Panc1 (cell line): ENCODE results near the gene RADX. TPM values are rescaled to one million over a fixed set of nuclear protein-coding genes. Genes with fewer than 3 reads are reported as not detected.

Source experiments
- ATAC-seq: fragments of 200-7000 bp; cut with Tn5 transposase; 2 replicates; pipeline ENCODE4 v1.9.1; 2020; ENCODE audit warnings: mild to moderate bottlenecking, moderate library complexity
- BruUV-seq: library from RNA; stranded (reverse); fragments of 400-500 nt; replicated peaks from 2 replicates; lab custom pipeline; 2021; lab: Mats Ljungman, UMichigan
- CTCF ChIA-PET: fragments of 300-600 bp; sonication (Branson Sonifier 250); formaldehyde crosslinking; loops from one replicate; lab custom pipeline; 2022; ENCODE audit warnings: antibody characterized with exemption; lab: Charles Lee
- POLR2A ChIA-PET: fragments of 300-600 bp; sonication (Branson Sonifier 250); formaldehyde crosslinking; loops from one replicate; lab custom pipeline; 2022; ENCODE audit warnings: antibody characterized with exemption; lab: Charles Lee
- DNase-seq: peaks from one replicate; pipeline ENCODE4 v3.0.0-alpha.2; 2010; ENCODE audit warnings: low read depth, low spot score
- H3K27ac ChIP-seq: 2 replicates; pipeline ENCODE4 v1.5.1; 2011; ENCODE audit warnings: mild to moderate bottlenecking, low read length, inconsistent platforms
- H3K27me3 ChIP-seq: fragments of 200-500 bp; sonication (Bioruptor generic); 2 replicates; pipeline ENCODE4 v1.6.0; 2014; ENCODE audit warnings: low read length, inconsistent platforms; ENCODE audit not compliant: control insufficient read depth, insufficient read depth
- H3K36me3 ChIP-seq: fragments of 200-500 bp; sonication (Bioruptor generic); 2 replicates; pipeline ENCODE4 v1.5.1; 2014; ENCODE audit warnings: inconsistent platforms, mild to moderate bottlenecking, low read length, moderate library complexity; ENCODE audit not compliant: control insufficient read depth, insufficient read depth
- H3K4me1 ChIP-seq: 2 replicates; pipeline ENCODE4 v1.5.1; 2011; ENCODE audit warnings: inconsistent platforms, mild to moderate bottlenecking, low read length, moderate library complexity; ENCODE audit not compliant: control insufficient read depth, insufficient read depth
- H3K4me3 ChIP-seq, 2 experiments: 2 replicates each; pipeline ENCODE4 v1.5.1; 2011 to 2012; ENCODE audit warnings: low read depth in 2 of 2, low read length in 2 of 2, mild to moderate bottlenecking in 2 of 2, inconsistent platforms in 1 of 2, moderate library complexity in 1 of 2
- H3K9me3 ChIP-seq: fragments of 200-500 bp; sonication (Bioruptor generic); 2 replicates; pipeline ENCODE4 v1.5.1; 2014; ENCODE audit warnings: low read depth, mild to moderate bottlenecking, inconsistent platforms, low read length, moderate library complexity; ENCODE audit not compliant: control insufficient read depth, insufficient read depth
- POLR2AphosphoS5 ChIP-seq: IDR thresholded peaks from 2 replicates; pipeline ENCODE4 v1.6.1; 2012; ENCODE audit warnings: mild to moderate bottlenecking, low read depth, low read length, moderate library complexity
- REST ChIP-seq, 2 experiments: IDR thresholded peaks; 2 replicates each; pipeline ENCODE4 v1.6.1; 2011 to 2012; ENCODE audit warnings: low read depth in 2 of 2, control low read depth in 1 of 2, low read length in 1 of 2, mild to moderate bottlenecking in 1 of 2, moderate library complexity in 1 of 2; ENCODE audit not compliant: insufficient read depth in 1 of 2
- SIN3A ChIP-seq: IDR thresholded peaks from 2 replicates; pipeline ENCODE4 v1.6.1; 2012; ENCODE audit warnings: low read depth, mild to moderate bottlenecking, low read length, moderate library complexity, borderline replicate concordance; ENCODE audit not compliant: insufficient read depth
- TCF7L2 ChIP-seq: IDR thresholded peaks from 2 replicates; pipeline ENCODE4 v1.6.1; 2011; ENCODE audit warnings: mild to moderate bottlenecking, low read depth, low read length, inconsistent platforms
- in situ Hi-C: cut with HindIII; loops from 2 replicates; pipeline ENCODE4 v1.10.0; 2016; ENCODE audit warnings: low sequenced_read_pairs, low pct_unique_long_range_greater_than_20kb
- intact Hi-C: fragments of 100-400 bp; cut with micrococcal nuclease; formaldehyde crosslinking; loops from one replicate; pipeline ENCODE4 v1.10.0; 2022; ENCODE audit not compliant: unreplicated experiment
- total RNA-seq: library from RNA; stranded (reverse); gene quantifications from one replicate; pipeline ENCODE4 v1.2.1, GENCODE V29; 2021; ENCODE audit not compliant: unreplicated experiment
- TF ChIP-seq, protein P1 (sequence below): fragments of 450-650 bp; IDR thresholded peaks from 2 replicates; pipeline ENCODE4 v1.5.1; 2017; ENCODE audit warnings: mild to moderate bottlenecking

The RADX gene
- total RNA-seq, 1 experiment from 2014 or later, result 5.2 TPM

- H3K27ac ChIP-seq, result no peak overlapping the region
- H3K36me3 ChIP-seq, result no peaks in the 10 kb centered on the region
- BruUV-seq, result no TSS peak
- intact Hi-C loops, result no loop called here
- DNase-seq (peak; percentile 67), ATAC-seq (peak; percentile 98)
- in situ Hi-C loops, result no loop called here
- TF ChIP-seq SIN3A (no peak), REST (IDR thresholded peaks at IDR 0.05; ENCODE audit: insufficient read depth in 1 of 2, low read depth in 2 of 2, low read length in 1 of 2) (no peak), POLR2AphosphoS5 (no peak), TCF7L2 (no peak)
- TF ChIP-seq, protein P1, sequence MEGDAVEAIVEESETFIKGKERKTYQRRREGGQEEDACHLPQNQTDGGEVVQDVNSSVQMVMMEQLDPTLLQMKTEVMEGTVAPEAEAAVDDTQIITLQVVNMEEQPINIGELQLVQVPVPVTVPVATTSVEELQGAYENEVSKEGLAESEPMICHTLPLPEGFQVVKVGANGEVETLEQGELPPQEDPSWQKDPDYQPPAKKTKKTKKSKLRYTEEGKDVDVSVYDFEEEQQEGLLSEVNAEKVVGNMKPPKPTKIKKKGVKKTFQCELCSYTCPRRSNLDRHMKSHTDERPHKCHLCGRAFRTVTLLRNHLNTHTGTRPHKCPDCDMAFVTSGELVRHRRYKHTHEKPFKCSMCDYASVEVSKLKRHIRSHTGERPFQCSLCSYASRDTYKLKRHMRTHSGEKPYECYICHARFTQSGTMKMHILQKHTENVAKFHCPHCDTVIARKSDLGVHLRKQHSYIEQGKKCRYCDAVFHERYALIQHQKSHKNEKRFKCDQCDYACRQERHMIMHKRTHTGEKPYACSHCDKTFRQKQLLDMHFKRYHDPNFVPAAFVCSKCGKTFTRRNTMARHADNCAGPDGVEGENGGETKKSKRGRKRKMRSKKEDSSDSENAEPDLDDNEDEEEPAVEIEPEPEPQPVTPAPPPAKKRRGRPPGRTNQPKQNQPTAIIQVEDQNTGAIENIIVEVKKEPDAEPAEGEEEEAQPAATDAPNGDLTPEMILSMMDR, result no peak
- ChIA-PET CTCF (no interaction called here), POLR2A (no interaction called here)
- H3K4me3 ChIP-seq, result no peak overlapping the region
- H3K27me3 ChIP-seq, result no peaks in the 10 kb centered on the region
- H3K4me1 ChIP-seq, result no peaks in the 10 kb centered on the region
- H3K9me3 ChIP-seq, result no peaks in the 10 kb centered on the region
Measured at GRCh38 chrX:106707771-106708454, 96.1 kb downstream of the RADX start.

DNA sequence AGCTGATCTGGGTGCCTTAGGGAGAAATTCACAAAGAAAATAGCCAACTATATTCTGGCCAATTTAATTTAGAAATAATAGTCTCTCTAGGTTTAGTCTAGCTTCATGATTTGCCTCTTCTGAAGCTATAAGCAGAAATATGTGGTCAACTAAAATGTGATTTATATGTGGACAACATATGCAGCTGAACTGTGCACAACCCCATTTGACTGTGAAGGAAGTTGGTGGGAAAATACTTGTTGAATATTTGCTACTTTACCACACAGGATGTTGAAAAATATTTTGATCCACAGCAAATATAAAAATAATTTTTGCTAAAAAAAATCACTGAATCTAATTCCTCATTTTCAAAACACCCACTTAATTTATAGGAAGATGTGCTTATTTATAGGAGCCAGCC is 99.0 kb downstream of the RADX start:
- BruUV-seq, result no TSS peak

More for the DNA sequence above, 99.0 kb downstream of the RADX start:
- H3K4me3 ChIP-seq, result no peak overlapping the region
- TF ChIP-seq REST (IDR thresholded peaks at IDR 0.05; ENCODE audit: insufficient read depth in 1 of 2, low read depth in 2 of 2, low read length in 1 of 2), result no peak
- ATAC-seq (no peak), DNase-seq (no peak)
- POLR2A ChIA-PET, result no interaction called here
- no peaks in the 10 kb centered on the region for H3K4me1 ChIP-seq
- H3K27ac ChIP-seq, result no peak overlapping the region
- in situ Hi-C loops, result no loop called here
- H3K9me3 ChIP-seq, result no peaks in the 10 kb centered on the region
- CTCF ChIA-PET, result no interaction called here
- no peaks in the 10 kb centered on the region for H3K36me3 ChIP-seq
- intact Hi-C loops, result no loop called here
- no peaks in the 10 kb centered on the region for H3K27me3 ChIP-seq
